22Rv1 (cell line): ENCODE results near the gene PTCH2.

Experiments
- H3K27ac ChIP-seq: fragments of 450-650 bp; 2 replicates; pipeline ENCODE4 v1.5.1; 2017
- CTCF ChIP-seq: fragments of 450-650 bp; IDR thresholded peaks from 2 replicates; pipeline ENCODE4 v1.5.1; 2017; ENCODE audit warnings: mild to moderate bottlenecking
- ZFX ChIP-seq: fragments of 450-650 bp; IDR thresholded peaks from 2 replicates; pipeline ENCODE4 v1.6.1; 2017; ENCODE audit warnings: antibody characterized with exemption, borderline replicate concordance

Gene PTCH2

DNA sequence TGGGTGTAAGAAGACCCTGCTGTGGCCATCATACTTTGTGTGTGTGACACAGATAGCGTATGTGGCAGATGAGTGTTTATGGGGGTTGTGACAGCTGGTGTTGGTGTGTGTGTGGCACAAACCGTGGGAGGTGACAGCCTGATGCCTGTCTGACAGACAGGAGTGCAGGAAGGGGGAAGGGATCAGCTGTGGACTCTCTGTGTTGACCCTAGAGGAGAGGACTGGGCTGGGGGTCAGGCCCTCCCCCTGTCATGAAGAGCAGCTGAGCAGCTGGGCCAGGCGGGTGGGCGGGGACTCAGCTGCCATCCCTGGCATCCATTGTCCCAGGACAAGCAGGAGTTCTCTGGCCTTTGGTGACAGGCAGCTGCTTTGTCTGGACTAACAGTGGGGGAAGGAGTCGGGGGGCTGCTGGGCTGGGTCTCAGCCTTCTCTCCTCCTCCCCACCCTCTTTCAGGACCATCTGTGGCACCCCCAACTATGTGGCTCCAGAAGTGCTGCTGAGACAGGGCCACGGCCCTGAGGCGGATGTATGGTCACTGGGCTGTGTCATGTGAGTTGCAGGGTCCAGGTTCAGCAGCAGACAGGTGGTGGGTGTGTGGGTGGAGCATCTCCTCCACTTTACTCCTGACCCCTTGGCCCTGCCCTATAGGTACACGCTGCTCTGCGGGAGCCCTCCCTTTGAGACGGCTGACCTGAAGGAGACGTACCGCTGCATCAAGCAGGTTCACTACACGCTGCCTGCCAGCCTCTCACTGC, 40.6 kb downstream of the PTCH2 start:
- 0 out of 2 replicates have a peak overlapping the region, but pooled peaks have one; percentile 7 for H3K27ac ChIP-seq

GRCh38 chr1:44801491-44802305, 41.4 kb downstream of the PTCH2 start:
- 0 out of 2 replicates have a peak overlapping the region, but pooled peaks have one; percentile 7 for H3K27ac ChIP-seq
- TF ChIP-seq ZFX (no peak), CTCF (no peak)

More for the DNA sequence above, 40.6 kb downstream of the PTCH2 start:
- no peak for TF ChIP-seq ZFX
- TF ChIP-seq CTCF = no peak

- peak; percentile 97 for TF ChIP-seq CTCF
- no peak for TF ChIP-seq ZFX
- H3K27ac ChIP-seq = peak within 1 kb of the TSS; percentile 86
These were observed 43.1 kb downstream of the PTCH2 start, which contains the start of gene PLK3 for GRCh38 chr1:44799770-44800584. Gene PLK3, plus strand, starts transcription at chr1:44800377. Its CDS starts 87 bp downstream, at chr1:44800464.

DNA sequence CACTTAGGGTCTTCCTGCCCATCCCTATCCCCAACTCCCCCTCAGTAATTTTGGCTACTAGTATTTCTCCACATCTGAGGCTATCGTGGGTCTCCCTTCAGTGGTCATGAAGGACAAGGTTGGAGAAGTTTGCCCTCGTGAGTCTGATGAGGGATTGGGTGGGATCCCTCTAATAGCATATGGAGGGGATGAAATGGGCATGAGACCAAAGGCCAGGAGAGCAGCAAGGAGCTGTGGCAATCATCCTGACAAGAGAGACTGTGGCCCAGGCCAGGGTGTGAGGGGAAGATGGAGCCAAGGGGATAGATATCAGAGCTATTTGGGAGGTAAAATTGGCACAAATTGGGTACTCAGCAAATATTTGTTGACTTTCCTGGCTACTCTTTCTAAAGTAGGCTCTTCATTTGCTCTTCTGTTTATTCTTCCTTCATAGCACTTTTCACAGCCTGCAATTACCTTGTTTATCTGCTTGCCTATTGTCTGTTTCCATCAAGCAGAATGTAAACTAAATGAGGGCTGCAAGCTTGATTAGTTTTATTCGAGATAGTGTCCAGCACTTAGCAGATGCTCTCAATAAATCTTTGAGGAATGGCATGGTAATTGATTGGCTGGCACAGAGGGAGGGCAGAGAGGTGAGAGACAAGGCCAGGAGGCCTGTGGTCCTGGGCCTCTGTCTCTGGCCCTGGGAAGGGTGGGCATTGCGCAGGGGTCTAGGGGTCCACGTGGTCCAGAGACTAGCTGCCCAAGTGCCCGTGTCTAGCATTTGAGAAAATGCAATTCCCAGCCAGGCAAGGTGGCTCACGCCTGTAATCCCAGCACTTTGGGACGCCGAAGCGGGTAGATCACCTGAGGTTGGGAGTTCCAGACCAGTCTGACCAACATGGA, 44.3 kb downstream of the PTCH2 start:
- H3K27ac ChIP-seq = peak overlapping the region; percentile 86
- TF ChIP-seq ZFX = no peak
- TF ChIP-seq CTCF = no peak

DNA sequence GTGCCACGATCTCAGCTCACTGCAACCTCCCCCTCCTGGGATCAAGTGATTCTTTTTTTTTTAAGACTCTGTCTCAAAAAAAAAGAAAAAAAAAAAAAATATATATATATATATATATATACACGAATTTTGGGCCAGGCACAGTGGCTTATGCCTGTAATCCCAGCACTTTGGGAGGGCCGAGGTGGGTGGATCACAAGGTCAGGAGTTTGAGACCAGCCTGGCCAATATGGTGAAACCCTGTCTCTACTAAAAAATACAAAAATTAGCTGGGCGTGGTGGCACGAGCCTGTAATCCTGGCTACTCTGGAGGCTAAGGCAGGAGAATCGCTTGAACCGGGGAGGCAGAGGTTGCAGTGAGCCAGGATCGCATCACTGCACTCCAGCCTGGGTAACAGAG, 45.2 kb downstream of the PTCH2 start:
- peak overlapping the region; percentile 86 for H3K27ac ChIP-seq

GRCh38 chr1:44792736-44793502, 50.1 kb downstream of the PTCH2 start:
- TF ChIP-seq ZFX (no peak), CTCF (no peak)
- H3K27ac ChIP-seq = peak overlapping the region; percentile 58
